H9 (cell line): ENCODE measurements around the gene ANKRD13A. TPM values are rescaled to one million over a fixed set of nuclear protein-coding genes. Genes with fewer than 3 reads are reported as not detected.

Experiments
- DNase-seq: peaks from one replicate; pipeline ENCODE4 v3.0.0-alpha.2; 2017
- H2AFZ ChIP-seq: one replicate; pipeline ENCODE4 v1.6.1; 2013; ENCODE audit warnings: mild to moderate bottlenecking, low read length, control low read depth, moderate library complexity
- H2AK5ac ChIP-seq: 2 replicates; pipeline ENCODE4 v1.6.1; 2013; ENCODE audit warnings: low read length, control low read depth, mixed read lengths; ENCODE audit not compliant: insufficient read length
- H2BK120ac ChIP-seq: one replicate; pipeline ENCODE4 v1.6.1; 2013; ENCODE audit warnings: low read depth, mild to moderate bottlenecking, low read length, control low read depth, inconsistent platforms; ENCODE audit not compliant: poor library complexity, severe bottlenecking
- H2BK12ac ChIP-seq: 2 replicates; pipeline ENCODE4 v1.6.1; 2013; ENCODE audit warnings: low read length, control low read depth, mixed read lengths, low read depth; ENCODE audit not compliant: insufficient read length
- H2BK15ac ChIP-seq: 2 replicates; pipeline ENCODE4 v1.6.1; 2013; ENCODE audit warnings: low read depth, low read length, control low read depth
- H2BK20ac ChIP-seq: one replicate; pipeline ENCODE4 v1.6.1; 2013; ENCODE audit warnings: low read depth, mild to moderate bottlenecking, low read length, control low read depth, inconsistent platforms; ENCODE audit not compliant: poor library complexity, severe bottlenecking
- H2BK5ac ChIP-seq: 2 replicates; pipeline ENCODE4 v1.6.1; 2013; ENCODE audit warnings: low read length, control low read depth, mixed read lengths; ENCODE audit not compliant: insufficient read length
- H3K14ac ChIP-seq: 2 replicates; pipeline ENCODE4 v1.6.1; 2013; ENCODE audit warnings: low read length, control low read depth; ENCODE audit not compliant: insufficient read depth
- H3K18ac ChIP-seq: 2 replicates; pipeline ENCODE4 v1.6.1; 2013; ENCODE audit warnings: low read depth, mild to moderate bottlenecking, mixed read lengths, low read length, control low read depth; ENCODE audit not compliant: insufficient read length
- H3K23ac ChIP-seq: 2 replicates; pipeline ENCODE4 v1.6.1; 2013; ENCODE audit warnings: low read length, control low read depth, mixed read lengths, low read depth; ENCODE audit not compliant: insufficient read length
- H3K23me2 ChIP-seq: 2 replicates; pipeline ENCODE4 v1.6.1; 2013; ENCODE audit warnings: low read depth, mild to moderate bottlenecking, mixed read lengths, low read length, control low read depth; ENCODE audit not compliant: insufficient read length, poor library complexity, severe bottlenecking
- H3K27ac ChIP-seq: 2 replicates; pipeline ENCODE4 v1.5.1; 2013; ENCODE audit warnings: low read length, control low read depth, mixed read lengths, low read depth; ENCODE audit not compliant: insufficient read length
- H3K27me3 ChIP-seq: 2 replicates; pipeline ENCODE4 v1.6.1; 2013; ENCODE audit warnings: low read length, control low read depth, inconsistent platforms; ENCODE audit not compliant: insufficient read depth
- H3K4ac ChIP-seq: 2 replicates; pipeline ENCODE4 v1.6.1; 2013; ENCODE audit warnings: low read depth, mild to moderate bottlenecking, control low read depth, inconsistent platforms, low read length, moderate library complexity
- H3K4me1 ChIP-seq: 2 replicates; pipeline ENCODE4 v1.6.1; 2013; ENCODE audit warnings: low read length, control low read depth, inconsistent platforms; ENCODE audit not compliant: insufficient read depth
- H3K4me2 ChIP-seq: 2 replicates; pipeline ENCODE4 v1.6.1; 2013; ENCODE audit warnings: low read length, control low read depth, mixed read lengths; ENCODE audit not compliant: insufficient read length, insufficient read depth
- H3K56ac ChIP-seq: 2 replicates; pipeline ENCODE4 v1.6.1; 2013; ENCODE audit warnings: low read depth, mild to moderate bottlenecking, mixed read lengths, low read length, control low read depth; ENCODE audit not compliant: insufficient read length
- H3K79me1 ChIP-seq: 2 replicates; pipeline ENCODE4 v1.6.1; 2013; ENCODE audit warnings: low read depth, mild to moderate bottlenecking, moderate library complexity, low read length, control low read depth, inconsistent platforms; ENCODE audit not compliant: insufficient read depth, poor library complexity, severe bottlenecking
- H3K79me2 ChIP-seq: 2 replicates; pipeline ENCODE4 v1.6.1; 2013; ENCODE audit warnings: low read length, control low read depth, inconsistent platforms; ENCODE audit not compliant: insufficient read depth
- H3K9ac ChIP-seq: 2 replicates; pipeline ENCODE4 v1.6.1; 2013; ENCODE audit warnings: low read length, control low read depth, mixed read lengths; ENCODE audit not compliant: insufficient read length; ENCODE audit errors: extremely low read depth
- H3K9me3 ChIP-seq: one replicate; pipeline ENCODE4 v1.6.1; 2013; ENCODE audit warnings: low read depth, low read length, inconsistent platforms; ENCODE audit not compliant: control insufficient read depth
- H3T11ph ChIP-seq: one replicate; pipeline ENCODE4 v1.6.1; 2013; ENCODE audit warnings: mild to moderate bottlenecking, low read length, control low read depth, inconsistent platforms
- H4K20me1 ChIP-seq: one replicate; pipeline ENCODE4 v1.6.1; 2013; ENCODE audit not compliant: control insufficient read depth, insufficient read length, insufficient read depth
- H4K5ac ChIP-seq: 2 replicates; pipeline ENCODE4 v1.6.1; 2013; ENCODE audit warnings: low read depth, mild to moderate bottlenecking, mixed read lengths, low read length, control low read depth; ENCODE audit not compliant: insufficient read length
- H4K8ac ChIP-seq: replicated peaks from 2 replicates; pipeline ENCODE4 v1.6.1; 2013; ENCODE audit warnings: low read length, control low read depth, mixed read lengths, low read depth; ENCODE audit not compliant: insufficient read length
- H4K91ac ChIP-seq: 2 replicates; pipeline ENCODE4 v1.6.1; 2013; ENCODE audit warnings: low read depth, mild to moderate bottlenecking, moderate library complexity, mixed read lengths, low read length, control low read depth; ENCODE audit not compliant: insufficient read length
- H3K27ac Mint-ChIP-seq, 3 experiments: 2 replicates in 2 of 3; 3 replicates in 1 of 3; pipeline ENCODE4 v1.8.0; 2020 to 2021; ENCODE audit warnings: mixed read lengths in 3 of 3, mild to moderate bottlenecking in 1 of 3, moderate library complexity in 1 of 3
- H3K27me3 Mint-ChIP-seq: 2 replicates; pipeline ENCODE4 v1.8.0; 2021; ENCODE audit warnings: low read depth, mild to moderate bottlenecking, moderate library complexity, mixed read lengths
- H3K36me3 Mint-ChIP-seq, 3 experiments: 2 replicates in 2 of 3; 3 replicates in 1 of 3; pipeline ENCODE4 v1.8.0; 2020 to 2021; ENCODE audit warnings: low read depth in 3 of 3, mixed read lengths in 3 of 3; ENCODE audit not compliant: insufficient read depth in 1 of 3
- H3K4me1 Mint-ChIP-seq, 2 experiments: 2 replicates each; pipeline ENCODE4 v1.8.0; 2020; ENCODE audit warnings: mixed read lengths in 2 of 2
- H3K4me3 Mint-ChIP-seq, 2 experiments: 2 replicates in 1 of 2; 3 replicates in 1 of 2; pipeline ENCODE4 v1.8.0; 2020 to 2021; ENCODE audit warnings: mild to moderate bottlenecking in 2 of 2, mixed read lengths in 2 of 2, moderate library complexity in 1 of 2
- H3K9me3 Mint-ChIP-seq, 2 experiments: 2 replicates in 1 of 2; 3 replicates in 1 of 2; pipeline ENCODE4 v1.8.0; 2020; ENCODE audit warnings: mild to moderate bottlenecking in 2 of 2, mixed read lengths in 2 of 2, moderate library complexity in 1 of 2
- WGBS: extraction: QIAGEN DNeasy Blood & Tissue Kit; methylation state at CpG from one replicate; pipeline ENCODE4 v1.1.7; 2013; ENCODE audit warnings: missing lambda C conversion rate, low lambda C conversion rate, mixed read lengths; ENCODE audit not compliant: insufficient read length; ENCODE audit errors: extremely low coverage; 5-methylcytosine and 5-hydroxymethylcytosine counted together
- total RNA-seq: library from RNA; stranded (reverse); gene quantifications from 2 replicates; pipeline ENCODE4 v1.2.1, GENCODE V29; 2021
- TF ChIP-seq, protein P1 (sequence below): fragments of 200-600 bp; sonication (generic); conservative IDR thresholded peaks from 3 replicates; pipeline ENCODE4 v1.8.0; 2021; ENCODE audit warnings: antibody characterized with exemption, mild to moderate bottlenecking

ANKRD13A gene
- total RNA-seq, 1 experiment from 2014 or later, result 18.0 TPM

DNA sequence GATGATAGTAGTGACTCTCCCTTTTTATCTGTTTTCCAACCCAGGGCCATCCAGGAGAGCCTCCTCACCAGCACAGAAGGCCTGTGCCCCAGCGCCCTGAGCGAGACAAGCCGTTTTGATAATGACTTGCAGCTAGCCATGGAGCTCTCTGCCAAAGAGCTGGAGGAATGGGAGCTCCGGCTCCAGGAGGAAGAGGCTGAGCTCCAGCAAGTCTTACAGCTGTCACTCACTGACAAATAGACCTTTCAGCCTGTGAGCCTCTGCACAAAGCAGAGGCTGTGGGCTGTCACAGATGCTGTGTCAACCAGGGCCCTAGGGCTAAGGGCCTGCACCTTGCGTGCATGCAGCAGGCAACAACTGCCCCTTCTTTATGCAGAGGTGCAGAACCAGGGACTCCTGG lies 38.1 kb downstream of the ANKRD13A start:
- no peak overlapping the region for H3K4me3 Mint-ChIP-seq
- no peak overlapping the region for H3K27ac Mint-ChIP-seq
- Histone ChIP-seq H3K4ac (no peak overlapping the region), H3K27ac (no peak overlapping the region), H4K8ac (no peak overlapping the region), H3K18ac (no peak overlapping the region), H3K23ac (no peak overlapping the region), H2BK5ac (no peak overlapping the region), H4K20me1 (no peaks in the 10 kb centered on the region), H2BK12ac (no peak overlapping the region), H3K14ac (no peak overlapping the region), H3K4me1 (no peaks in the 10 kb centered on the region), H3K27me3 (no peaks in the 10 kb centered on the region), H2AK5ac (no peak overlapping the region), H3K79me2 (no peaks in the 10 kb centered on the region), H3K79me1 (no peaks in the 10 kb centered on the region), H4K91ac (no peak overlapping the region), H3K23me2 (no peaks in the 10 kb centered on the region), H3K9me3 (no peaks in the 10 kb centered on the region), H3K4me2 (no peak overlapping the region), H2BK120ac (no peak overlapping the region), H2AFZ (no peak overlapping the region), H2BK15ac (no peak overlapping the region), H3T11ph (no peak overlapping the region), H4K5ac (no peak overlapping the region), H2BK20ac (no peak overlapping the region), H3K56ac (no peak overlapping the region), H3K9ac (no peak overlapping the region)
- H3K36me3 Mint-ChIP-seq, result peaks cover 4 to 24% (median 20%) of the 10 kb centered on the region in 3 experiments; a peak in 6 of 7 replicates
- H3K9me3 Mint-ChIP-seq, result no peaks in the 10 kb centered on the region; a peak in 1 of 5 replicates
- no peak for DNase-seq
- H3K4me1 Mint-ChIP-seq, result peaks cover 19 to 20% of the 10 kb centered on the region in 2 experiments
- TF ChIP-seq, protein P1, sequence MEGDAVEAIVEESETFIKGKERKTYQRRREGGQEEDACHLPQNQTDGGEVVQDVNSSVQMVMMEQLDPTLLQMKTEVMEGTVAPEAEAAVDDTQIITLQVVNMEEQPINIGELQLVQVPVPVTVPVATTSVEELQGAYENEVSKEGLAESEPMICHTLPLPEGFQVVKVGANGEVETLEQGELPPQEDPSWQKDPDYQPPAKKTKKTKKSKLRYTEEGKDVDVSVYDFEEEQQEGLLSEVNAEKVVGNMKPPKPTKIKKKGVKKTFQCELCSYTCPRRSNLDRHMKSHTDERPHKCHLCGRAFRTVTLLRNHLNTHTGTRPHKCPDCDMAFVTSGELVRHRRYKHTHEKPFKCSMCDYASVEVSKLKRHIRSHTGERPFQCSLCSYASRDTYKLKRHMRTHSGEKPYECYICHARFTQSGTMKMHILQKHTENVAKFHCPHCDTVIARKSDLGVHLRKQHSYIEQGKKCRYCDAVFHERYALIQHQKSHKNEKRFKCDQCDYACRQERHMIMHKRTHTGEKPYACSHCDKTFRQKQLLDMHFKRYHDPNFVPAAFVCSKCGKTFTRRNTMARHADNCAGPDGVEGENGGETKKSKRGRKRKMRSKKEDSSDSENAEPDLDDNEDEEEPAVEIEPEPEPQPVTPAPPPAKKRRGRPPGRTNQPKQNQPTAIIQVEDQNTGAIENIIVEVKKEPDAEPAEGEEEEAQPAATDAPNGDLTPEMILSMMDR, result no peak
- no peaks in the 10 kb centered on the region for H3K27me3 Mint-ChIP-seq
- WGBS, result no CpG with 5 or more reads among the region's 5 CpGs
